ENCODE results near the gene FLVCR2.

FLVCR2 gene, protein sequence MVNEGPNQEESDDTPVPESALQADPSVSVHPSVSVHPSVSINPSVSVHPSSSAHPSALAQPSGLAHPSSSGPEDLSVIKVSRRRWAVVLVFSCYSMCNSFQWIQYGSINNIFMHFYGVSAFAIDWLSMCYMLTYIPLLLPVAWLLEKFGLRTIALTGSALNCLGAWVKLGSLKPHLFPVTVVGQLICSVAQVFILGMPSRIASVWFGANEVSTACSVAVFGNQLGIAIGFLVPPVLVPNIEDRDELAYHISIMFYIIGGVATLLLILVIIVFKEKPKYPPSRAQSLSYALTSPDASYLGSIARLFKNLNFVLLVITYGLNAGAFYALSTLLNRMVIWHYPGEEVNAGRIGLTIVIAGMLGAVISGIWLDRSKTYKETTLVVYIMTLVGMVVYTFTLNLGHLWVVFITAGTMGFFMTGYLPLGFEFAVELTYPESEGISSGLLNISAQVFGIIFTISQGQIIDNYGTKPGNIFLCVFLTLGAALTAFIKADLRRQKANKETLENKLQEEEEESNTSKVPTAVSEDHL

DNA sequence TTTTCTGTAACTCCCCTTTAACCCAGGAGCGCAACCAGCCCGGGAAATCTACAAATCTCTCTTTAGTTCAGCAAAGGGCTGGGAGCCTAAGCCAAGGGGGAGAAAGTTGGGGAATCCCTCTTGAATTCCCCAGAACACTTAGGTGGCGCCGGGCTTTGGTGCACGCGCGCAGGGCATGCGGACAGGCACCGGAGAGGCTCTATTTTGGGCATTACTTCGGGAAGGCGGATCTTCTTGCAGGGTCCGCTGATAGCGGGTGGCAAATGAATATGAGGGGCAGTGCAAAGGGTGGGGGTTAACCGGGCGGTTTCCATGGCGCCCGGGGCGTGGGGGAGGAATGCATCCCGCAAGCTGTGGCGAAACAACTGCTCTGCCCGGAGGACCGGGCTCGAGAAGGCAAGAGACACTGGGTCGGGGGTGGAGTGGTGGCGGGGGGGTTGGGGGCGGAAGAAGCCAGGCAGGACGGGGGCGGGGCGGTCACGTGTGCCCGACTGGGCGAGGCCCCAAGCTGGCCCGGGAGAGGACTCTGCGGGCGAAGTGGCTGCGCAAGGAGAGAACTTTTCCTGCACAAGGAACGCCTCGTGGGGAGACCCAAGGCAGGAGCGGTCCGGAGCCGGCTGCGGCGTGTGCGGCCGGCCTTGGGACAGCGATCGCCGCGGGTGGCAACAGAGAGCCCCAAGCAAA, at the start of gene FLVCR2:
FLVCR2 (plus strand) TSS at position 519 of the 684 bp plus-strand sequence. CDS start 353 bp downstream, outside the sequence.
- peak; percentile 43 for DNase-seq

DNA sequence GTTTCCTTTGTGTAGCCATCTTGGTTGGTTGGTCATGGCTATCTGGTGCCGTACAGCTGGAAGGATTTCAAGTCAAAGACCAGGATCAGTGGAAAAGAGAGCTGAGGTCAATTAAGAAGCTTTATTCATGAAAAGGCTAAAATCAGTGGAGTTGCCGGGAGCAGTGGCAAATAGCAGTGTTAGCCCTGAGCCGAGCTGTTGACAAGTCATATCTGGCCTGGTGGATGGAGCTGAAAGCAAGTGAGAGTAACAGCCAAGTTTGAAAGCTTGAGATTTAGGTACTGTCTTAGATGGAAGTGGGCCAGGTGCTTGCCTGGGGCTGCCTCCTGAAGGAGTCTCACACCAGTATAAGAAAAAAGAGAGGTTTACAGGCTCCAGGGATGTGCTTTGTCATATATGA, 47.2 kb upstream of the FLVCR2 start:
- no peak for DNase-seq

DNA sequence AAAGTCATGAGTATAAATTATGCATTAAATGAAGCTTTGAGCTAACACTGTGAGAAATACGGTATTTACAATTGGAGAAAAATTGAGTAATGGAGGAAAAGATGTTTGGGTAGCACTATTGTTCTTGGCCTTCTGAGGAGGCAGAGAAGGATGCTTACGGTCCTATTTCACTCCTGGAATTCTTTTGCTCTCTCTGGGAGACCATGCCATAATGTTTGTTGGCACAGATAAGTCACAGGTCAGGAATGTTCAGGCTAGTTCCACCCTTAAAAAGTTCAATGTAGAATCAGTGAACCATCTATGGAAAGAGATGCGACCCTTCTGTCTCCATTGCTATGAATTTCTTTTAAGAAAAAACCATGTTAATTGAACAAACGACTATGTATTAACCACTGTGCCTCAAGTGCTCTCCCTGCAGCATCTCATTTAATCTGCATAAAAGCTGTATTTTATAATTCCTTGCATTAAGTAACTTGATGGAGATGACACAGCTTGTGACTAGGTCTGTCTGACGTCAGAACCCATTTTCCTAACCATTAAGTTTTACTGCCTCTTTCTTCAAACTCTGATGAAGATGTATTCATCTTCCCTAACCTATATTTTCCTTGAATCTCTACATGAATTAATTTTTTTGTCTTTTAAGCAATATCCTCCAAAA, 46.6 kb upstream of the FLVCR2 start:
- DNase-seq = no peak

DNA sequence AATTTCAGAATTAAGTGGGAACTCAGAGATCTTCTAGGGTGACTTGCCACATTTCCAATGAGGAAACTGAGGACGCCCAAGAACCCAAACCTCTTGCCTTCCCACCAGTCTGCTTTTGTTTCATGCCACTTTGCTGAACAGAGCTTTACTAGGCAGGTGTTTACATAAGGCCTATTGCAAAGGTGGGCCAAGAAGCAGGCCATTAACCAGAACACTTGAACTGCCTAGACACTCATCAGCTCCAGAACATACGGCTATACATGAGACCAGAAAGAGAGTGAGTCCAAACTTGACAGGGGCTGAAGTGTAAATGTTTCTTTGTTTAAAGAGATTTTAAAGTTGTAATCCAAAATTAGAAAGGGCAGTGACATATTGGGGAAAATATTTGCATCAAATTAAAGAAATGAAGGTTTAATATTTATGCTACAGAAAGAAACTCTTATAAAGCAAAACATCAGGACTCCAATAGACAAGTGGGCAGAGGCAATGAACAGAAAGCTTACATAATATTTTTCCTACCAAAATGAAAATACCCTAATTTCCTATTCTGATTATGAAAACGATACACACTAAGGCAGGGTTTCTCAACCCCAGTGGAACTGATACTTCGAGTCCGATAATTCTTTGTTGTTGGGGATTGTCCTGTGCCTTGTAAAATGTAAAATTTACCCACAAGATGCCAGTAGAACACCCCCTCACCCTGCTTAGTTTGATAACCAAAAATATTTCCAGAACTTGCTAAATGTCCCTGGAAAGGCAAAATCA, 44.4 kb upstream of the FLVCR2 start:
- no peak for DNase-seq

DNA sequence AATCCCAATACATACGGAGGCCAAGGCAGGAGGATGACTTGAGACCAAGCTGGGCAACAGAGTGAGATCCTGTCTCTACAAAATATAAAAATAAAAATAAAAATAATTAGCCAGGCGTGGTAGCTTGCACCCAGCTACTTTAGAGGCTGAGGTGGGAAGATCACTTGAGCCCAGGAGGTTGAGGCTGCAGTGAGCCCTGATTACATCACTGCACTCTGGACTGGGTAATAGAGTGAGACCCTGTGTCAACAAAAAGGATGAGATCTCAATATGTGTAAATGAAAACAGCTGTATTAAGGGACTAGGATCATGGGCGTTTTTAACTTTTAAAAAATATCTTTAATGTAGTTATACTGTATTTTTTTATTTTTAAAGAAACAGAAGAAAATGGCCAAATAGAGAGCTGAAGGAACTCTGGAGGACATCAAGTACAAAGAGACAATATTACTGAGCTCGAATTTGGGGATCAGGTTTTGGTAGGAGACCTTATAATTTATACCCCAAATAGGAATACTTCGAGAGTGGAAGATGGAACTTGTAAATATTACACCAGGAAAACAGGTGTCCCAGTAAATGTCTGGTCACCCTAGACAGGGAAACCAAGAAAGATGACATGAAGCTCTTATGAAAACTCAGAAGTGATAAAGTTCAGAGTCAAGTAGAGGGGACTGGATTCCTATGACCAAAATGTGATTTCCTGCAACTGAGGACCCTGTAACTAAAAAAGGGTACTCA, 43.1 kb upstream of the FLVCR2 start:
- DNase-seq = no peak

DNA sequence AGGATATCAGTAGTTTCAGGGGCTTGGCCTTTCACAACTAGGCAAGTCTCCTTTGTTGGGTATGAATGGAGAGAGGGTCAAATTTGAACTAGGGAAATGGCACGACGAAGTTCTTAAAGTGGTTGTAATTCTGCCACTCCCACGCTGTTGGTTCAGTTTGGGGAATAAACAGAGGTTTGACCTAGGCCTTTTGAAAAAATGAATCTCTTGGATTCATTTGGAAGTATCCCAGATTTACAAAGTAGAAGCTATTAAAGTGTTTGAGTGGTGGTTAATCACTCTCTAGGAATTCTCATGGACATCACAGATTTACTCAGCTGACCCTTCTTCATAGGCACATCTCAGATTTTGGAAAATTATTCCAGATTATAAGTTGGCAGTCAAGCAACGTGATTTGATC, 41.3 kb upstream of the FLVCR2 start:
- DNase-seq = no peak

DNA sequence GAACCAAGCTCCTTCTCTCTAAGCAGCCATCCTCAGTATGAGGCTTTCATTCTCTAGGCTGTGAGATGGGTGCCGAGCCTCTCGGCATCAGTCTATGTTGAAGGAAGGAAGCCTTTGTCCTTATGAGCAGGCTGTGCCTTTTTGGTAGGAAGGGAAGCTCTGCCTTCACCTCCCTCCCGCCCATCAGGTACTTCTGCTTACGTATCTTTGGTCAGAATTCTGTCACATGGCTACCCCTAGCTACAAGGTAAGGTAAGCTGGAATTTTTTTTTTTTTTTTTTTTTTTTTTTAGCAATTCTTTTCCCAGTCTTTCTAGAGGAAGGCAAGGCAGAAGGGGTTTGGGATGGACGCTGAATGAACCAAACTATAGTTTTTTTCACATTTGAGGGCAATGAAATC, 39.3 kb upstream of the FLVCR2 start:
- DNase-seq = no peak

DNA sequence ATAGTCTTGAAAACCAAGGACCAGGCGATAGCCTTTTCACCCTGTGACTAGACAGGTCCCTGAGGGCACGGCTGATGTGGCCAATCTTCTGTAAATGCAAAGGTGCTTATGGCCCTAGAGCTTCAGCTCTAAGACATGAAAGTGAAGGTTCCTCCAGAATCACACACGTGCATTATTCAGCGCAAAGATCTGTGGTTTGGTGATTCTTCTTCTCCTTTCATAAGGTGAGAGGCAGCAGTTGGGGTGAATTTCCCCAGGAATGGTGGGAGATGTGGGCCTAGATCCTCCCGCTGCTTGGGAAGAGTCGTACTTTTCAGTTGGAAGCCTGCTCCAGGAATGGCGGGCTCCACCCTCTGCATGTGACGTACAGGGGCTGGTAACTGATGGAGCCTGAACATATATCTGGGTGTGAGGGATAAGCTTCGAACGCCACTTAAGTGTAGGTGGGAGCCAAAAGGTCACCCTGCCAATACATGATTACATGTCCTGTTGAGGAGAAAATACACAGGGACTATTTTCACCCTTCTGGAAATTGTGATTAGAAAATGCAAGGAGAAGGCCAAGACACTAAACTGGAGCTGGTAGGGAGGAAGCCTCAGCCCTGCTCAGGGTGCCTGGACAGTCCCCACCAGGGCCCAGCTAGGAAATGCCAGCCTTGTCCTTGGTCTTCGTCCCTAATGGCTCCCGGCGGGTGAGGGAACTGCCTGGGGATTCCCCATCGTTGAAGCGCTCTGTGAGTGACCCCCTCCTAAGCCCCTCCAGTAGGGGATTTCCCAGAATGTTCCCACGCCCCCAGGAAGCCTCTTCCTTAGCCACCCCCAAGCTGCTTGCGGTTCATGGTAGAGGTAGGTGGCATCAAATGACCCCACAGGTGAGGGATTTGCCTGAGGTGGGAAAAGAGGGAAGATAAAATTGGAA, 38.6 kb upstream of the FLVCR2 start:
- DNase-seq = peak; percentile 19

DNA sequence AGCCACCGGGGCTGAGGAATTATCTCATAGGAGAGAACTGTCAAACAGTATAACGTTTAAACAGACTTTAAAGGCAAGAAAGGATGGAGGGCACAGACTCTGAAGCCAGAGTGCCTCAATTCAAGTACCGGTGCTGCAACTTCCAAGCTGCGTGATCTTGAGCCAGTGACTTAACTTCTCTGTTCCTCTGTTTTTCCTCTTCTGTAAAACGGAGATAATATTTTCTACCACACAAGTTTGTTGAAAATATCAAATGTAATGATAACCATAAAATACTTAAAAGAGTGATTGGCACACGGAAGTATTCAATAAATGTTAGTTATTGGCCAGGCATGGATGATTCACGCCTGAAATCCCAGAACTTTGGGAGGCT, 38.0 kb upstream of the FLVCR2 start:
- no peak for DNase-seq

DNA sequence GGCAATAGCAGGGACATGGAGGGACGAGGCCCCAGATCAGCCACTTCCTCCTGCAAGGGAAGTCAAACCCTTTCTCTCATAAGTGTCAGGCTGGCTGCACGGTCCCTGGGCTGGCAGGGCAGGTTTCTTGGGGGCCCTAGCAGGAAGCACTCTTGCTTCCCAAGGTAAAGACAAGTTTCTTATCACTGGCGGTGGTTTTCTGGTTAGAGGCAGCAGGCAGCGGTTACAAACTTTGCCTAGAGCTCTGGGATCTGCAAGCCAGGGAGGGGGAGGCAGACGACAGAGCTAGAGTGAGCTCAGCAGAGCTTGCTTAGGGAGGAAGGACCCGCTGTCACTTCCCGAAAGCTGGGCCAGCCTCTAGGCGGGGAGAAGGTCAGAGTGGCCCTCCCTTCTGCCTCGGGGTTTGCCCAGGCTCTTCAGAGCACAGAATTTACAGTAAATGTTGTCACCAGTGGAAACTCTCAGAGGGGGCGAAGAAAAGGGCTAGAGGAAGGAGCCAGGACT, 35.8 kb upstream of the FLVCR2 start:
- peak; percentile 62 for DNase-seq

DNA sequence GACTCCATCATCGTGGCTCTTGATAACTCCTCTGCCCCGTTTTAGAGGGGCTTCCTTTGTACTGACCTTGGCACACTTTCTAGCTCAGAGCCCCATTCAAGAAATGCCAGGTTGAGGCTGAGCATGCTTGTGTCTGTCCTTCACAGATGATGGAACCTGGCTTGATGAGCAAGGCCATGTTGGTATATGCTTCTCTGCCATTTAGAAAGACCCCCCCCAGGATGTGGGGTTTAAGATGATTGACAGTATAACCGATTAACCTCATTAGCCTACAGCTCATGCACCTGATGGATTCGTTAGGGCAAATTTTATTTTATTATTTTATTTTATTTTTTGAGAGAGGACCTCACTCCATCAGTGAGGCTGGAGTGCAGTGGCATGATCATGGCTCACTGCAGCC, 35.2 kb upstream of the FLVCR2 start:
- no peak for DNase-seq

DNA sequence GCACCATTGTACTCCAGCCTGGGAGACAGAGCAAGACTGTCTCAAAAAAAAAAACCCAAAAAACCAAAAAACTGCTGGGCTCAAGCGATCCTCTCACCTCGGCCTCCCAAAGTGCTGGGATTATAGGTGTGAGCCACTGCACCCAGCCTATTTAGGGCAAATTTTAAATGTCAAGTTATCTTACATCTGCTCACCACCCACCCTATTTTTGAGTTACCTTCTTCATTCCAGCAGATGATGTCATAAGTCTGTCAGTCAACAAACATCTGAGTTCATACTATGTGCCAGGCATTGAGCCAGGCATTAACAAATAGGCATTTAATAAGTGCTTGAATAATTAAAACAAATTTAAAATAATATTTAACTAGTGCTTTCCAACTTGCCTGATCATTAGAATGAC, 34.6 kb upstream of the FLVCR2 start:
- no peak for DNase-seq

DNA sequence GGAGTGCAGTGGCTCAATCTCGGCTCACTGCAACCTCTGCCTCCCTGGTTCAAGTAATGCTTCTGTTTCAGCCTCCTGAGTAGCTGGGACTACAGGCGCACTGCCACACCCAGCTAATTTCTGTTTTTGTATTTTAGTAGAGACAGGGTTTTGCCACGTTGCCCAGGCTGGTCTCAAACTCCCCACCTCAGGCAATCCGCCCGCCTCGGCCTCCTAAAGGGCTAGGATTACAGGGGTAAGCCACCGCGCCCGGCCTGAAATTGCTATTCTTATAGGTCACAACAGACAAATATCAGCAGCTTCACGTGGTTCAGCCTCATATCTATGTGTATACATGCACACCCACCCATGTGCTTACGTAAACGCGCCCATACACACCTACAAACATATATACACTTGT, 32.5 kb upstream of the FLVCR2 start:
- DNase-seq = no peak

DNA sequence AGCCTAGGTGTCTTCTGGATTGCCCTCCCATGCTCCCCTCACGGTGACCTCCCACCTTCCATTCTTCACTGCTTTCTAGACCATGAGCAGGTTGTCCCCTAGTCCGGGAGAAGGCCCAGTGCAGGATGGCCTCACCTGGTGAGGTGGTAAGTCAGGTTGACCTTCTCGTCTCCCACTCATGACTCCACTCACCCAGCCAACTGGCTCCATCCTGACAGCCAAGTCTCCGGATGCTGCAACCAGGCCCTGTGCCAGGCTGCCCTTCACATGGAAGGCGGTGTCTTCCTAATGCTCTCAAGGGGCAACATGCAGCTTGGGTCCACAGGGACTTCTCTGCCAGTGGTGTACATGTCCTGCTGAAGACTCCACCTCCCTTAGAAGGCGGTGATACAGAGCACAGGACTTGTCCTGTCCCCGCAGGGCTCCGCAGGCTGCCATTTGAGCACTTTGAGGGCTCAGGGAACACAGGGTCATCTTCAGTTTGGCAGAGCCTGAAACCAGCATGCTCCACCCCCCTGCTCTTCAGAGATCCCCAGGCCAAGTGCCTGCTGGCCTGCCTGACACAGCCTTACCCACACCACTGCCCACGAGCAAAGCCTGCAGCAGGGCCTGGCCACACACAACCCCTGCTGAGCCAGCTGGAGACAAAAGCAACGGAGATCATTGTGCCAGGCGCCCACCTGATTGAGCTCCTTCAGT, 30.7 kb upstream of the FLVCR2 start:
- no peak for DNase-seq

DNA sequence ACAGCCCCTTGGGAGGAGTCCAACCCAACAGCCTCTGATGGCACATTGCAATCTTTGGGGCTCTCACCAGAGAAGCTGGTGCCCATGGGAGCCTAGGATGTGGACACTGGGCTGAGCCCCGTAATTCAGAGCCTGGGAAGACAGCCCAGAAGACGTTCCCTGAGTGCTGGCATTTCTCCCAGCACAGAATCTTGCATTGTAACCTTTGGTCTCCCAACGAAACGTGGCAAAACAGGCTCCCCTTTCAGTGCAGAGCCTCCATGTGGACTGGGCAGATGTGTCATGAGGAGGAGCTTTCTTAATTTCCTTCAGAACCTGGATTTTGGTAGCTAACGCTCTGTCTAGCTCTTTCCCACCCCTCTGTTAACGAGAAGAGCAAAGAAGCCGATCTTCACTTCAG, 29.9 kb upstream of the FLVCR2 start:
- no peak for DNase-seq

DNA sequence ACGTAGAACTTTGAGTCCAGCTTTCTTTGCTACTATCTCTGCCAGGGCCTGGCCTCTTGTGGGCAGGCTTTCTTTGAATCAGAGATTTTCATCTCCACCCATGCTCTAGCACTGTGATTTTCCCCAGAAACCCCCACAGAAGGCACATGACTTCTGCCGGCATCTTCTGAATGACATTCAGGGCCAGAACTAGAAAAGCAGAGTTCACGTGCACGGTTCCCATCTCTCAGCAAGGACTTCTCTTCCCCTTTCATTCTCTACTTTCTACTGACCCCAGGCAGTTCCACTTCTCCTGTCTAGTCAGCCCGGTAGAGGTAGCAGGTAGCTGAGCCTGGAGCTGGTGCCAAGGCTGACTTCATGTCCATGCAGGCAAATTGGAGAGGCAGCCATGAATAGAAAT, 29.3 kb upstream of the FLVCR2 start:
- no peak for DNase-seq

DNA sequence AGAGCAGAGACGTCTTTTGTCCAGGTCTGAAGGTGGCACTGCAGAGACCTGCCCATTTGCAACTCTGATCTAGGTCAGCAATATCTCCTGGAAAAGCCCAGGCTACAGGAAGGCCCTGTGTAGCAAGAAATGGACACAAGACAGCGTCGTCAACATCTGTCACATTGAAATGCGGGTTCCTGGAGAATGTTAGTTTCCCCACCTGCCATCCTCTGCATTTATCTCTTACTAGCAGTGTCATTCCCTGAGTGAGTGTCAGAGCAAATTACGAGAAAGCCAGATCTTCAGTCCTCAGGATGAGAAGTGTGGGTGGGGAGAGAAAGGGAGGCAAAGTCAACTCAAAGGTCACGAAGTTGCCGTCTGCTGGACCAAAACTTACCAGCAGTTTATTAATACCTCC, 27.4 kb upstream of the FLVCR2 start:
- no peak for DNase-seq

DNA sequence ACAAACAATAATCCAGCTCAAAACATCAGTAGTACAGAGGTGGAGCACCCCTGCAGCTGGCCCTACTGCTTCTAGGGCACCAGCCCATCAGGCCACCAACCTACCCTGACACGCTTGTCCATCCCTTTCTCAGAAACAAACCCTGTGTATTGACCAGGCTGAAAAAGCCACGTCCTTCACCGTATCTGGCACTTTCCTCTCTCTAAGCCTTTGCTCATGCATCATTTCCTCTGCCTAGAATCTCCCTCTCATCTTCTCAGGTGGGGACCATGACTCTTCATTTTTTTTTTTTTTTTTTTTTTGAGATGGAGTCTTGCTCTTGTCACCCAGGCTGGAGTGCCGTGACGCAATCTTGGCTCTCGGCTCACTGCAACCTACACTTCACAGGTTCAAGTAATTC, 25.3 kb upstream of the FLVCR2 start:
- no peak for DNase-seq

DNA sequence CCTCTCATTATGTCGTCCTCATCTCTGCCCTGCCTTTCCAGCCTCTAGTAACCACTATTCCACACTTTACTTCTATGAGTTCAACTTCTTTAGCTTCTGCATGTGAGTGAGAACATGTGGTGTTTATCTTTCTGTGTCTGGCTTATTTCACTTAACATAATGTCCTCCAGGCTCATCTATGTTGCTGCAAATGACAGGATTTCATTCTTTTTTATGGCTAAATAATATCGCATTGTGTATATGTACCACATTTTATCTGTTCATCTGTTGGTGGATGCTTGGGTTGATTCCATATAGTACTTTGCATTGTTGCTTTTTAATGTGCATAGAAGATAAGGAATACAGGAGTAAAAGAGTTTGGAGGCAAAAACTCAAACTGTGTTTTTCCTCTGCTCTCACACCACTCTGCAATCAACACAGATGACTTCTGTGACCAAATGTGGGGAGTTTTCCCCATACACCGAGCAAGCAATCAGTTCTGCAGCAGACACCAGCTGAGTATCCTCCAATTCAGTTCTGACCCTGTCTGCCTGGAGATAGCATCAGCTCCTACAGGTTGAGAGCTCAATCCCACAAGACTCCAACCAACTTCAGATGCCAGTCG, 24.6 kb upstream of the FLVCR2 start:
- no peak for DNase-seq

DNA sequence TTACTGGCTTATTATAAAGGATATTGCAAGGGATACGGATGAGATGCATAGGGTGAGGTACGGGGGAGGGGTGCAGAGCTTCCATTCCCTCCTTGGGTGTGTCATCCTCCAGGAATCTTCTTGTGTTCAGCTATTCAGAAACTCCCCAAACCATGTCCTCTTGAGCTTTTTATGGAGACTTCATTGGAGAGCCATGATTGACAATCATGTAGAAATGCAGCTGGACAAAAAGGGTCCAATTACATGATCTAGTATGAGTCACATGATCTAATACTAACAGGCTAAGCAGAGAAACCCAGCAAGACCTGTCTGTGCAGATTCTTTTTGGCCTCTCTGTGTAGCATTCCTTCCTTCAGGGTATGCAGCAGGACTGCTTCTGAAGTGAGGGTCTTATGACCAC, 23.9 kb upstream of the FLVCR2 start:
- no peak for DNase-seq
